ENCODE data around the gene SOX18. TPM values are rescaled to one million over a fixed set of nuclear protein-coding genes. Genes with fewer than 3 reads are reported as not detected.

SOX18 gene
- total and polyA plus RNA-seq, 2 of the 13 experiments (the other 11 are each of a cell fraction or from before 2014, with no cell fraction given): 1.6 to 1.9 TPM

DNA sequence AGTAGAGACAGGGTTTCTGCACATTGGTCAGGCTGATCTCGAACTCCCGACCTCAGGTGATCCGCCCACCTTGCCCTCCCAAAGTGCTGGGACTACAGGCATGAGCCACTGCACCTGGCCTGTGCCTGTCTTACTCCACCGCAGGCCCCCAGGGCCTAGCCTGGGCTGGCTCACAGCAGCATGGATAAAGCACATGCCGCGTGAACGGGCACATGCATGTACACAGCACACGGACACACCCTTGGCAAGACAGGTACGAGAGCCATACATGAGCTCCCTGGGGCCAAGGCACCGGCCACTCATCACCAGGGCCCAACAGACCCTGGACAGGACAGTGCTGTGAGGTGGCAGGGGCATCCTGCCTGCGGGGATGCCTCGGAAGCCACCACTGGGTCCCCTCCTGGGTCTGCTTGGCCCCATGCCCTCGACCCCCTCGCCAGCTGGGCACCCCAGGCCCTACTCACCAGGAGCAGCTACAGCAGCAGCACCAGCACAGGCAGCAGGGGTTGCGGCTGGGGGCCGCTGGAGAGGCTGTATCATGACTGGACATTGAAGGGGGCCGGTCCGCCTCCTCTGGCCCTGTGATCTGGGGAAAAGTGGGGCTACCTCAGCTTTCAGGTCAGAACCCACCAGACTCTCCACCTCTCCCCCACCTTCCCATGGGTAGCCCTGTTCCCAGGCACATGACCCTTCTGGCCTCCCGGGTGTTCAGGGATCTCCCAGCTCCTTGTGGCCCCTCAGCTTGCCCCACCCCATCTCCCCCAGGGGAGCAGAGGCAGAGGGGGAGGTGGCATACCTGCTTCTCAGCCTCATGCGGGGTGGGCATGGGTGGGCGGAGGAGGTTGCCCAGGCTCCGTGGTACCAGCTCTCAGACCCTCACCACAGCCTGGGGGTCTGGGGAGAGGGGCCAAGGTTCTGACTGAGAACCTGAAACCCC is 26.9 kb upstream of the SOX18 start (continued):
- TF ChIP-seq, protein P1, sequence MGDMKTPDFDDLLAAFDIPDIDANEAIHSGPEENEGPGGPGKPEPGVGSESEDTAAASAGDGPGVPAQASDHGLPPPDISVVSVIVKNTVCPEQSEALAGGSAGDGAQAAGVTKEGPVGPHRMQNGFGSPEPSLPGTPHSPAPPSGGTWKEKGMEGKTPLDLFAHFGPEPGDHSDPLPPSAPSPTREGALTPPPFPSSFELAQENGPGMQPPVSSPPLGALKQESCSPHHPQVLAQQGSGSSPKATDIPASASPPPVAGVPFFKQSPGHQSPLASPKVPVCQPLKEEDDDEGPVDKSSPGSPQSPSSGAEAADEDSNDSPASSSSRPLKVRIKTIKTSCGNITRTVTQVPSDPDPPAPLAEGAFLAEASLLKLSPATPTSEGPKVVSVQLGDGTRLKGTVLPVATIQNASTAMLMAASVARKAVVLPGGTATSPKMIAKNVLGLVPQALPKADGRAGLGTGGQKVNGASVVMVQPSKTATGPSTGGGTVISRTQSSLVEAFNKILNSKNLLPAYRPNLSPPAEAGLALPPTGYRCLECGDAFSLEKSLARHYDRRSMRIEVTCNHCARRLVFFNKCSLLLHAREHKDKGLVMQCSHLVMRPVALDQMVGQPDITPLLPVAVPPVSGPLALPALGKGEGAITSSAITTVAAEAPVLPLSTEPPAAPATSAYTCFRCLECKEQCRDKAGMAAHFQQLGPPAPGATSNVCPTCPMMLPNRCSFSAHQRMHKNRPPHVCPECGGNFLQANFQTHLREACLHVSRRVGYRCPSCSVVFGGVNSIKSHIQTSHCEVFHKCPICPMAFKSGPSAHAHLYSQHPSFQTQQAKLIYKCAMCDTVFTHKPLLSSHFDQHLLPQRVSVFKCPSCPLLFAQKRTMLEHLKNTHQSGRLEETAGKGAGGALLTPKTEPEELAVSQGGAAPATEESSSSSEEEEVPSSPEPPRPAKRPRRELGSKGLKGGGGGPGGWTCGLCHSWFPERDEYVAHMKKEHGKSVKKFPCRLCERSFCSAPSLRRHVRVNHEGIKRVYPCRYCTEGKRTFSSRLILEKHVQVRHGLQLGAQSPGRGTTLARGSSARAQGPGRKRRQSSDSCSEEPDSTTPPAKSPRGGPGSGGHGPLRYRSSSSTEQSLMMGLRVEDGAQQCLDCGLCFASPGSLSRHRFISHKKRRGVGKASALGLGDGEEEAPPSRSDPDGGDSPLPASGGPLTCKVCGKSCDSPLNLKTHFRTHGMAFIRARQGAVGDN (CRISPR knock-in tag; IDR thresholded peaks at IDR 0.05): peak; percentile 5; the same call in 1 of the 2 replicates
- TF ChIP-seq, protein P2, sequence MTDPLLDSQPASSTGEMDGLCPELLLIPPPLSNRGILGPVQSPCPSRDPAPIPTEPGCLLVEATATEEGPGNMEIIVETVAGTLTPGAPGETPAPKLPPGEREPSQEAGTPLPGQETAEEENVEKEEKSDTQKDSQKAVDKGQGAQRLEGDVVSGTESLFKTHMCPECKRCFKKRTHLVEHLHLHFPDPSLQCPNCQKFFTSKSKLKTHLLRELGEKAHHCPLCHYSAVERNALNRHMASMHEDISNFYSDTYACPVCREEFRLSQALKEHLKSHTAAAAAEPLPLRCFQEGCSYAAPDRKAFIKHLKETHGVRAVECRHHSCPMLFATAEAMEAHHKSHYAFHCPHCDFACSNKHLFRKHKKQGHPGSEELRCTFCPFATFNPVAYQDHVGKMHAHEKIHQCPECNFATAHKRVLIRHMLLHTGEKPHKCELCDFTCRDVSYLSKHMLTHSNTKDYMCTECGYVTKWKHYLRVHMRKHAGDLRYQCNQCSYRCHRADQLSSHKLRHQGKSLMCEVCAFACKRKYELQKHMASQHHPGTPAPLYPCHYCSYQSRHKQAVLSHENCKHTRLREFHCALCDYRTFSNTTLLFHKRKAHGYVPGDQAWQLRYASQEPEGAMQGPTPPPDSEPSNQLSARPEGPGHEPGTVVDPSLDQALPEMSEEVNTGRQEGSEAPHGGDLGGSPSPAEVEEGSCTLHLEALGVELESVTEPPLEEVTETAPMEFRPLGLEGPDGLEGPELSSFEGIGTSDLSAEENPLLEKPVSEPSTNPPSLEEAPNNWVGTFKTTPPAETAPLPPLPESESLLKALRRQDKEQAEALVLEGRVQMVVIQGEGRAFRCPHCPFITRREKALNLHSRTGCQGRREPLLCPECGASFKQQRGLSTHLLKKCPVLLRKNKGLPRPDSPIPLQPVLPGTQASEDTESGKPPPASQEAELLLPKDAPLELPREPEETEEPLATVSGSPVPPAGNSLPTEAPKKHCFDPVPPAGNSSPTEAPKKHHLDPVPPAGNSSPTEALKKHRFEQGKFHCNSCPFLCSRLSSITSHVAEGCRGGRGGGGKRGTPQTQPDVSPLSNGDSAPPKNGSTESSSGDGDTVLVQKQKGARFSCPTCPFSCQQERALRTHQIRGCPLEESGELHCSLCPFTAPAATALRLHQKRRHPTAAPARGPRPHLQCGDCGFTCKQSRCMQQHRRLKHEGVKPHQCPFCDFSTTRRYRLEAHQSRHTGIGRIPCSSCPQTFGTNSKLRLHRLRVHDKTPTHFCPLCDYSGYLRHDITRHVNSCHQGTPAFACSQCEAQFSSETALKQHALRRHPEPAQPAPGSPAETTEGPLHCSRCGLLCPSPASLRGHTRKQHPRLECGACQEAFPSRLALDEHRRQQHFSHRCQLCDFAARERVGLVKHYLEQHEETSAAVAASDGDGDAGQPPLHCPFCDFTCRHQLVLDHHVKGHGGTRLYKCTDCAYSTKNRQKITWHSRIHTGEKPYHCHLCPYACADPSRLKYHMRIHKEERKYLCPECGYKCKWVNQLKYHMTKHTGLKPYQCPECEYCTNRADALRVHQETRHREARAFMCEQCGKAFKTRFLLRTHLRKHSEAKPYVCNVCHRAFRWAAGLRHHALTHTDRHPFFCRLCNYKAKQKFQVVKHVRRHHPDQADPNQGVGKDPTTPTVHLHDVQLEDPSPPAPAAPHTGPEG (CRISPR knock-in tag; IDR thresholded peaks at IDR 0.05): no peak
- no peak for TF ChIP-seq ADNP (CRISPR knock-in tag; IDR thresholded peaks at IDR 0.05)
- no peak for TF ChIP-seq NFE2 (CRISPR knock-in tag; IDR thresholded peaks at IDR 0.05)
- TF ChIP-seq MED8 (CRISPR knock-in tag; IDR thresholded peaks at IDR 0.05; ENCODE audit: insufficient replicate concordance): peak; percentile 18
- TF ChIP-seq, protein P3, sequence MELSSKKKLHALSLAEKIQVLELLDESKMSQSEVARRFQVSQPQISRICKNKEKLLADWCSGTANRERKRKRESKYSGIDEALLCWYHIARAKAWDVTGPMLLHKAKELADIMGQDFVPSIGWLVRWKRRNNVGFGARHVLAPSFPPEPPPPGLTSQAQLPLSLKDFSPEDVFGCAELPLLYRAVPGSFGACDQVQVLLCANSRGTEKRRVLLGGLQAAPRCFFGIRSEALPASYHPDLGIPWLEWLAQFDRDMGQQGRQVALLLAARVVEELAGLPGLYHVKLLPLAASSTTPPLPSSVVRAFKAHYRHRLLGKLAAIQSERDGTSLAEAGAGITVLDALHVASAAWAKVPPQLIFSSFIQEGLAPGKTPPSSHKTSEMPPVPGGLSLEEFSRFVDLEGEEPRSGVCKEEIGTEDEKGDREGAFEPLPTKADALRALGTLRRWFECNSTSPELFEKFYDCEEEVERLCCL (CRISPR knock-in tag; IDR thresholded peaks at IDR 0.05; ENCODE audit: borderline replicate concordance): no peak
- TF ChIP-seq MTA3 (CRISPR knock-in tag; IDR thresholded peaks at IDR 0.05): no peak
- TF ChIP-seq KDM1A (CRISPR knock-in tag; IDR thresholded peaks at IDR 0.05): no peak
- TF ChIP-seq SIN3A (IDR thresholded peaks at IDR 0.05; ENCODE audit: borderline replicate concordance, low read depth, low read length): no peak
- TF ChIP-seq ZNF652 (CRISPR knock-in tag; IDR thresholded peaks at IDR 0.05; ENCODE audit: borderline replicate concordance, low read depth): no peak
- TF ChIP-seq, protein P4, sequence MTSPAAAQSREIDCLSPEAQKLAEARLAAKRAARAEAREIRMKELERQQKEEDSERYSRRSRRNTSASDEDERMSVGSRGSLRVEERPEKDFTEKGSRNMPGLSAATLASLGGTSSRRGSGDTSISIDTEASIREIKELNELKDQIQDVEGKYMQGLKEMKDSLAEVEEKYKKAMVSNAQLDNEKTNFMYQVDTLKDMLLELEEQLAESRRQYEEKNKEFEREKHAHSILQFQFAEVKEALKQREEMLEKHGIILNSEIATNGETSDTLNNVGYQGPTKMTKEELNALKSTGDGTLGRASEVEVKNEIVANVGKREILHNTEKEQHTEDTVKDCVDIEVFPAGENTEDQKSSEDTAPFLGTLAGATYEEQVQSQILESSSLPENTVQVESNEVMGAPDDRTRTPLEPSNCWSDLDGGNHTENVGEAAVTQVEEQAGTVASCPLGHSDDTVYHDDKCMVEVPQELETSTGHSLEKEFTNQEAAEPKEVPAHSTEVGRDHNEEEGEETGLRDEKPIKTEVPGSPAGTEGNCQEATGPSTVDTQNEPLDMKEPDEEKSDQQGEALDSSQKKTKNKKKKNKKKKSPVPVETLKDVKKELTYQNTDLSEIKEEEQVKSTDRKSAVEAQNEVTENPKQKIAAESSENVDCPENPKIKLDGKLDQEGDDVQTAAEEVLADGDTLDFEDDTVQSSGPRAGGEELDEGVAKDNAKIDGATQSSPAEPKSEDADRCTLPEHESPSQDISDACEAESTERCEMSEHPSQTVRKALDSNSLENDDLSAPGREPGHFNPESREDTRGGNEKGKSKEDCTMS (CRISPR knock-in tag; conservative IDR thresholded peaks at IDR 0.05): no peak
- TF ChIP-seq, protein P5, sequence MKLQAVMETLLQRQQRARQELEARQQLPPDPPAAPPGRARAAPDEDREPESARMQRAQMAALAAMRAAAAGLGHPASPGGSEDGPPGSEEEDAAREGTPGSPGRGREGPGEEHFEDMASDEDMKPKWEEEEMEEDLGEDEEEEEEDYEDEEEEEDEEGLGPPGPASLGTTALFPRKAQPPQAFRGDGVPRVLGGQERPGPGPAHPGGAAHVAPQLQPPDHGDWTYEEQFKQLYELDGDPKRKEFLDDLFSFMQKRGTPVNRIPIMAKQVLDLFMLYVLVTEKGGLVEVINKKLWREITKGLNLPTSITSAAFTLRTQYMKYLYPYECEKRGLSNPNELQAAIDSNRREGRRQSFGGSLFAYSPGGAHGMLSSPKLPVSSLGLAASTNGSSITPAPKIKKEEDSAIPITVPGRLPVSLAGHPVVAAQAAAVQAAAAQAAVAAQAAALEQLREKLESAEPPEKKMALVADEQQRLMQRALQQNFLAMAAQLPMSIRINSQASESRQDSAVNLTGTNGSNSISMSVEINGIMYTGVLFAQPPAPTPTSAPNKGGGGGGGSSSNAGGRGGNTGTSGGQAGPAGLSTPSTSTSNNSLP (IDR thresholded peaks at IDR 0.05; ENCODE audit: low read depth, low read length): no peak

Measured in HepG2 (cell line).